HepG2 (cell line): Measurements from ENCODE around the gene SEPTIN12. TPM values are rescaled to one million over a fixed set of nuclear protein-coding genes. Genes with fewer than 3 reads are reported as not detected.

Experiments
- CHCHD3 ChIP-seq: sonication (generic); formaldehyde crosslinking; IDR thresholded peaks from 2 replicates; pipeline ENCODE4 v1.8.0; 2022; ENCODE audit warnings: mild to moderate bottlenecking, missing genetic modification reagents, moderate library complexity
- GLI4 ChIP-seq: sonication (generic); formaldehyde crosslinking; IDR thresholded peaks from 2 replicates; pipeline ENCODE4 v1.5.1; 2020; ENCODE audit warnings: missing genetic modification reagents, mild to moderate bottlenecking, moderate library complexity, borderline replicate concordance
- HBP1 ChIP-seq: IDR thresholded peaks from 2 replicates; pipeline ENCODE4 v1.6.1; 2016; ENCODE audit warnings: low read depth, control low read depth
- HDAC1 ChIP-seq: sonication (generic); formaldehyde crosslinking; IDR thresholded peaks from 2 replicates; pipeline ENCODE4 v1.5.1; 2020; ENCODE audit warnings: mild to moderate bottlenecking, missing genetic modification reagents
- HNRNPLL ChIP-seq: fragments of 200-400 bp; formaldehyde crosslinking; IDR thresholded peaks from 2 replicates; pipeline ENCODE4 v1.6.1; 2017; ENCODE audit warnings: mild to moderate bottlenecking, low read depth, low read length; ENCODE audit not compliant: poor library complexity, severe bottlenecking
- HOXA9 ChIP-seq: sonication (generic); formaldehyde crosslinking; IDR thresholded peaks from 2 replicates; pipeline ENCODE4 v1.8.1; 2022; ENCODE audit warnings: missing genetic modification reagents, mild to moderate bottlenecking, moderate library complexity, borderline replicate concordance
- NFKB2 ChIP-seq: sonication (generic); formaldehyde crosslinking; IDR thresholded peaks from 2 replicates; pipeline ENCODE4 v1.4.0; 2020; ENCODE audit warnings: missing genetic modification reagents, borderline replicate concordance
- NKX3-1 ChIP-seq: sonication (generic); formaldehyde crosslinking; IDR thresholded peaks from 2 replicates; pipeline ENCODE4 v1.5.0; 2020; ENCODE audit warnings: missing genetic modification reagents
- RCOR2 ChIP-seq: IDR thresholded peaks from 2 replicates; pipeline ENCODE4 v1.6.1; 2016; ENCODE audit warnings: missing biosample characterization, missing genetic modification reagents
- SMAD3 ChIP-seq: sonication (generic); formaldehyde crosslinking; IDR thresholded peaks from 2 replicates; pipeline ENCODE4 v1.4.0; 2020; ENCODE audit warnings: missing genetic modification reagents
- ZBTB7B ChIP-seq: sonication (generic); formaldehyde crosslinking; IDR thresholded peaks from 2 replicates; pipeline ENCODE4 v1.4.0; 2020; ENCODE audit warnings: missing genetic modification reagents
- ZFY ChIP-seq: sonication (generic); formaldehyde crosslinking; IDR thresholded peaks from 2 replicates; pipeline ENCODE4 v1.4.0; 2020; ENCODE audit warnings: missing genetic modification reagents
- ZGPAT ChIP-seq: IDR thresholded peaks from 2 replicates; pipeline ENCODE4 v1.6.1; 2016; ENCODE audit warnings: mild to moderate bottlenecking
- ZNF180 ChIP-seq: sonication (generic); formaldehyde crosslinking; IDR thresholded peaks from 2 replicates; pipeline ENCODE4 v1.4.0; 2020; ENCODE audit warnings: low read depth, missing genetic modification reagents, borderline replicate concordance
- ZNF264 ChIP-seq: sonication (generic); formaldehyde crosslinking; IDR thresholded peaks from 2 replicates; pipeline ENCODE4 v1.4.0; 2020; ENCODE audit warnings: missing genetic modification reagents
- ZNF841 ChIP-seq: sonication (generic); formaldehyde crosslinking; IDR thresholded peaks from 2 replicates; pipeline ENCODE4 v1.8.1; 2023; ENCODE audit warnings: missing genetic modification reagents, borderline replicate concordance
- ZSCAN12 ChIP-seq: sonication (generic); formaldehyde crosslinking; IDR thresholded peaks from 2 replicates; pipeline ENCODE4 v1.9.0; 2021; ENCODE audit warnings: mild to moderate bottlenecking, missing genetic modification reagents
- polyA plus RNA-seq, 8 experiments: library from polyadenylated mRNA; depleted of rRNA in 3 of 8; stranded (reverse) in 7 of 8; unstranded in 1 of 8; fragments of >200 nt; fragmentation: Illumina TruSeq in 4 of 8; extraction: Trizol in 4 of 8; gene quantifications; 2 replicates each; pipeline versions ENCODE4 v1.2.1 to v1.2.3, GENCODE V29; 2011 to 2016; ENCODE audit warnings: low read depth in 4 of 8, missing spikeins in 1 of 8, mixed read lengths in 1 of 8; ENCODE audit not compliant: insufficient read depth in 1 of 8
- total RNA-seq, 5 experiments: library from RNA; depleted of rRNA; stranded (reverse); fragments of >200 nt; fragmentation: Illumina TruSeq; extraction: Trizol; gene quantifications; 2 replicates each; pipeline ENCODE4 v1.2.3, GENCODE V29; 2016; ENCODE audit warnings: low read depth in 1 of 5
- TF ChIP-seq, protein P1 (sequence below): sonication (generic); formaldehyde crosslinking; IDR thresholded peaks from 2 replicates; pipeline ENCODE4 v1.4.0; 2020; ENCODE audit warnings: missing genetic modification reagents
- TF ChIP-seq, protein P2 (sequence below): IDR thresholded peaks from 2 replicates; pipeline ENCODE4 v1.6.1; 2016; ENCODE audit warnings: control low read depth
- TF ChIP-seq, protein P3 (sequence below): sonication (generic); formaldehyde crosslinking; IDR thresholded peaks from 2 replicates; pipeline ENCODE4 v1.4.0; 2020; ENCODE audit warnings: mild to moderate bottlenecking, missing genetic modification reagents

SEPTIN12 gene
- total and polyA plus RNA-seq, 2 of the 13 experiments (the other 11 are each of a cell fraction or from before 2014, with no cell fraction given) = 0.22 TPM; not detected in 1

- TF ChIP-seq SMAD3 (CRISPR knock-in tag) = no peak
- TF ChIP-seq ZNF841 (CRISPR knock-in tag) = 0 out of 2 replicates have a peak, but pooled peaks have one; percentile 60
- 0 out of 2 replicates have a peak, but pooled peaks have one; percentile 61 for TF ChIP-seq NFKB2
- TF ChIP-seq, protein P1, sequence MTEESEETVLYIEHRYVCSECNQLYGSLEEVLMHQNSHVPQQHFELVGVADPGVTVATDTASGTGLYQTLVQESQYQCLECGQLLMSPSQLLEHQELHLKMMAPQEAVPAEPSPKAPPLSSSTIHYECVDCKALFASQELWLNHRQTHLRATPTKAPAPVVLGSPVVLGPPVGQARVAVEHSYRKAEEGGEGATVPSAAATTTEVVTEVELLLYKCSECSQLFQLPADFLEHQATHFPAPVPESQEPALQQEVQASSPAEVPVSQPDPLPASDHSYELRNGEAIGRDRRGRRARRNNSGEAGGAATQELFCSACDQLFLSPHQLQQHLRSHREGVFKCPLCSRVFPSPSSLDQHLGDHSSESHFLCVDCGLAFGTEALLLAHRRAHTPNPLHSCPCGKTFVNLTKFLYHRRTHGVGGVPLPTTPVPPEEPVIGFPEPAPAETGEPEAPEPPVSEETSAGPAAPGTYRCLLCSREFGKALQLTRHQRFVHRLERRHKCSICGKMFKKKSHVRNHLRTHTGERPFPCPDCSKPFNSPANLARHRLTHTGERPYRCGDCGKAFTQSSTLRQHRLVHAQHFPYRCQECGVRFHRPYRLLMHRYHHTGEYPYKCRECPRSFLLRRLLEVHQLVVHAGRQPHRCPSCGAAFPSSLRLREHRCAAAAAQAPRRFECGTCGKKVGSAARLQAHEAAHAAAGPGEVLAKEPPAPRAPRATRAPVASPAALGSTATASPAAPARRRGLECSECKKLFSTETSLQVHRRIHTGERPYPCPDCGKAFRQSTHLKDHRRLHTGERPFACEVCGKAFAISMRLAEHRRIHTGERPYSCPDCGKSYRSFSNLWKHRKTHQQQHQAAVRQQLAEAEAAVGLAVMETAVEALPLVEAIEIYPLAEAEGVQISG (CRISPR knock-in tag) = peak; percentile 89
- 0 out of 2 replicates have a peak, but pooled peaks have one; percentile 52 for TF ChIP-seq HOXA9 (CRISPR knock-in tag)
- TF ChIP-seq CHCHD3 (CRISPR knock-in tag) = no peak
- peak; percentile 98 for TF ChIP-seq ZFY
- TF ChIP-seq ZSCAN12 (CRISPR knock-in tag) = peak; percentile 72
- TF ChIP-seq NKX3-1 = peak; percentile 76
- peak; percentile 85; the same call in 1 of the 2 replicates for TF ChIP-seq ZGPAT (CRISPR knock-in tag)
- peak; percentile 69; the same call in 1 of the 2 replicates for TF ChIP-seq GLI4 (CRISPR knock-in tag)
- TF ChIP-seq RCOR2 (CRISPR knock-in tag) = no peak
- TF ChIP-seq ZNF180 (CRISPR knock-in tag) = 0 out of 2 replicates have a peak, but pooled peaks have one; percentile 41
- TF ChIP-seq ZBTB7B (CRISPR knock-in tag) = peak; percentile 42; the same call in 1 of the 2 replicates
- TF ChIP-seq, protein P2, sequence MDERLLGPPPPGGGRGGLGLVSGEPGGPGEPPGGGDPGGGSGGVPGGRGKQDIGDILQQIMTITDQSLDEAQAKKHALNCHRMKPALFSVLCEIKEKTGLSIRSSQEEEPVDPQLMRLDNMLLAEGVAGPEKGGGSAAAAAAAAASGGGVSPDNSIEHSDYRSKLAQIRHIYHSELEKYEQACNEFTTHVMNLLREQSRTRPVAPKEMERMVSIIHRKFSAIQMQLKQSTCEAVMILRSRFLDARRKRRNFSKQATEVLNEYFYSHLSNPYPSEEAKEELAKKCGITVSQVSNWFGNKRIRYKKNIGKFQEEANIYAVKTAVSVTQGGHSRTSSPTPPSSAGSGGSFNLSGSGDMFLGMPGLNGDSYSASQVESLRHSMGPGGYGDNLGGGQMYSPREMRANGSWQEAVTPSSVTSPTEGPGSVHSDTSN (CRISPR knock-in tag) = peak; percentile 77
- no peak for TF ChIP-seq ZNF264 (CRISPR knock-in tag)
- TF ChIP-seq, protein P3, sequence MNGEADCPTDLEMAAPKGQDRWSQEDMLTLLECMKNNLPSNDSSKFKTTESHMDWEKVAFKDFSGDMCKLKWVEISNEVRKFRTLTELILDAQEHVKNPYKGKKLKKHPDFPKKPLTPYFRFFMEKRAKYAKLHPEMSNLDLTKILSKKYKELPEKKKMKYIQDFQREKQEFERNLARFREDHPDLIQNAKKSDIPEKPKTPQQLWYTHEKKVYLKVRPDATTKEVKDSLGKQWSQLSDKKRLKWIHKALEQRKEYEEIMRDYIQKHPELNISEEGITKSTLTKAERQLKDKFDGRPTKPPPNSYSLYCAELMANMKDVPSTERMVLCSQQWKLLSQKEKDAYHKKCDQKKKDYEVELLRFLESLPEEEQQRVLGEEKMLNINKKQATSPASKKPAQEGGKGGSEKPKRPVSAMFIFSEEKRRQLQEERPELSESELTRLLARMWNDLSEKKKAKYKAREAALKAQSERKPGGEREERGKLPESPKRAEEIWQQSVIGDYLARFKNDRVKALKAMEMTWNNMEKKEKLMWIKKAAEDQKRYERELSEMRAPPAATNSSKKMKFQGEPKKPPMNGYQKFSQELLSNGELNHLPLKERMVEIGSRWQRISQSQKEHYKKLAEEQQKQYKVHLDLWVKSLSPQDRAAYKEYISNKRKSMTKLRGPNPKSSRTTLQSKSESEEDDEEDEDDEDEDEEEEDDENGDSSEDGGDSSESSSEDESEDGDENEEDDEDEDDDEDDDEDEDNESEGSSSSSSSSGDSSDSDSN (CRISPR knock-in tag) = peak; percentile 72; the same call in 1 of the 2 replicates
- TF ChIP-seq HNRNPLL = peak; percentile 41
- TF ChIP-seq HDAC1 (CRISPR knock-in tag) = peak; percentile 99
- TF ChIP-seq HBP1 (CRISPR knock-in tag) = peak; percentile 54; the same call in 1 of the 2 replicates
Observed at GRCh38 chr16:4734063-4734729, 53.9 kb downstream of the SEPTIN12 start, which contains the start of the genes ANKS3 and DNAAF8 (continued).
